AG10803 (cell line): Measurements from ENCODE around the gene TAOK1.

Experiments used
- DNase-seq: peaks from one replicate; pipeline ENCODE4 v3.0.0; 2010; ENCODE audit warnings: low read depth
- H3K4me3 ChIP-seq: 2 replicates; pipeline ENCODE4 v1.5.1; 2011; ENCODE audit warnings: mild to moderate bottlenecking, low read length, control low read depth
- TF ChIP-seq, protein P1 (sequence below): conservative IDR thresholded peaks from 2 replicates; pipeline ENCODE4 v1.5.1; 2011; ENCODE audit warnings: mild to moderate bottlenecking, low read length, control low read depth, inconsistent platforms

Gene TAOK1

DNA sequence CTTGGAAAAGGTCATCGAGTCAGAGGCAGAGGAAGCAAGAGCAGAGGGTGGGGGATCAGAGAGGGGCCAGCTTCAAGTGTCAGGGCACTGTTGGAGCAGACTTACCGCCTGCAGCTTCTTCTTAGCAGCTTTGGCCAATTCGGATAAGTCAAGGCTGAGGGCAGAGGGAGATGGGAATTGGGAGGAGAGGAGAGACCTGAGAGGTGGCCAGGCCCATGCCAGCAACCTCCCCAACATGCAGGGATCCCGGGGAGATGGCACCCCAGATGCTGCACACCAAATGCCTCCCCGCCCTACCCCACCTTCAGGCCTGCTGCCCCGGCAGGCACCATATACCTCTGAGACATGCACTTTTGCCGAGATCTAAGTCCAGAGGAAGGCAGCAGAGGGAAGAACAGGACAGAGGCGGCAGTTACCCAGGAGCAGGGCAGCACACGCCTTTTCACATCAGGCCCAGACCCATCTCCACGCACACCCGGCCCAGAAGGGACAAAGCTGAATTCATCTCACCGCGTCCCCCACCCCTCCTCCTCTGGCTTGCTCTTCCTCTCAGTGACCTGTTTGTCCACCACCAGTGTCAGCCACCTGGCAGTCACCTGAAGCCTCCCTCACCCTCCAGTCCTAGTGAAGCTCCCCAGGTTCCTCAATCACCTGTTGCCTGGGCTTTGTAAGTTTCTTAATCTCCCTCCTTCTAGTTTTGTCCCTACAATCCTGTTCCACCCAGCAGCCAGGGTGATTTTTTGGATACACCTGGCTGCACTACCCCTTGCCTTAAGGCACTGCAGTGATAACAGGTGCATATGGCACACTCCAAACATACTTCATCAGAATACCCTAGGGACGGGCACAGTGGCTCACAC, 188.7 kb downstream of the TAOK1 start:
- TF ChIP-seq, protein P1, sequence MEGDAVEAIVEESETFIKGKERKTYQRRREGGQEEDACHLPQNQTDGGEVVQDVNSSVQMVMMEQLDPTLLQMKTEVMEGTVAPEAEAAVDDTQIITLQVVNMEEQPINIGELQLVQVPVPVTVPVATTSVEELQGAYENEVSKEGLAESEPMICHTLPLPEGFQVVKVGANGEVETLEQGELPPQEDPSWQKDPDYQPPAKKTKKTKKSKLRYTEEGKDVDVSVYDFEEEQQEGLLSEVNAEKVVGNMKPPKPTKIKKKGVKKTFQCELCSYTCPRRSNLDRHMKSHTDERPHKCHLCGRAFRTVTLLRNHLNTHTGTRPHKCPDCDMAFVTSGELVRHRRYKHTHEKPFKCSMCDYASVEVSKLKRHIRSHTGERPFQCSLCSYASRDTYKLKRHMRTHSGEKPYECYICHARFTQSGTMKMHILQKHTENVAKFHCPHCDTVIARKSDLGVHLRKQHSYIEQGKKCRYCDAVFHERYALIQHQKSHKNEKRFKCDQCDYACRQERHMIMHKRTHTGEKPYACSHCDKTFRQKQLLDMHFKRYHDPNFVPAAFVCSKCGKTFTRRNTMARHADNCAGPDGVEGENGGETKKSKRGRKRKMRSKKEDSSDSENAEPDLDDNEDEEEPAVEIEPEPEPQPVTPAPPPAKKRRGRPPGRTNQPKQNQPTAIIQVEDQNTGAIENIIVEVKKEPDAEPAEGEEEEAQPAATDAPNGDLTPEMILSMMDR, result no peak
- no peak for DNase-seq
- H3K4me3 ChIP-seq, result no peak overlapping the region

DNA sequence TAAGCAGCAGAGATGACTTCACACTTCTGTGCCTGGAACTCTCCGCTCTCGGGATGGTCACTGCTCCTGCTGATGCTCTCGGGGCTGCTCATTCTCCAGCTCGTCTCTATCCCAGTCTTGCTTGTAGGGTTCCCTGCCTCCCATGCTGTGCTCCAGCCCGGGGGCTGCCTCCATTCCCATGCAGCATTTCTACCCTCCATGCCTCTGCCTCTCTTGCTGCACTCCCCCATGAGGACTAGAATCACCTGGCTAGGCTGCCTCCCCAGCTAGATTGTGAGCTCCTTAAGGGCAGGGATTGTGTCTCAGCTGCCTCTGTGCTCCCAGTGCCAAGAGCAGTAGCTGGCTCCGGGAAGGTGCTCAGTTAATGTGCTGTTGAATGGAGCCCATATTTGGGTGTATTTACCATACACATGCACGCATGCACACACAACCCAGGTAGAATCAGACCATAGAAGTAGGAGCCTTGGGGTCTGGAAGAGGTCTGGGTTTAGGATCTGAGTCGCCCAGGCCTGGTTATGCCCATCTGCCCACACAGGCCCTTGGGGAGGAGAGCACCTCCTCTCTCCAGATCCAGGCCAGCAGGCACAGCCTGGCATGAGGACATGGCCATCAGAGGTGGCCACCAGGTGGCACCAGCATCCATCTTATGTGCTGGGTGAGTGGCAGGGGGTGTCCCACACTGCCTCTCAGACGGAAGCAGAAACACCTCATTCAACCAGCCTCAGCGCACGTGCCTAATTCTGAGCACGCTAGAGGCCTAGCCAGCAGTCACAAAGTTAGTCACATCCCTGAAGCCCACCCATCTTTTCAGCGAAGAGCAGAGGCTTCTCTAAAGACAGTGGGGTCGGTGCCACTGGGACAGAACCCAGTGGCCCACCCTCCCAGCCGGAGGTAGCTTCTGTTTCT, 190.0 kb downstream of the TAOK1 start:
- TF ChIP-seq, protein P1, result peak; percentile 85
- peak; percentile 75 for DNase-seq
- no peak overlapping the region for H3K4me3 ChIP-seq

- H3K4me3 ChIP-seq, result no peak overlapping the region
- DNase-seq, result no peak
- TF ChIP-seq, protein P1, result no peak
Measured at GRCh38 chr17:29581583-29582253, 191.6 kb downstream of the TAOK1 start.

DNA sequence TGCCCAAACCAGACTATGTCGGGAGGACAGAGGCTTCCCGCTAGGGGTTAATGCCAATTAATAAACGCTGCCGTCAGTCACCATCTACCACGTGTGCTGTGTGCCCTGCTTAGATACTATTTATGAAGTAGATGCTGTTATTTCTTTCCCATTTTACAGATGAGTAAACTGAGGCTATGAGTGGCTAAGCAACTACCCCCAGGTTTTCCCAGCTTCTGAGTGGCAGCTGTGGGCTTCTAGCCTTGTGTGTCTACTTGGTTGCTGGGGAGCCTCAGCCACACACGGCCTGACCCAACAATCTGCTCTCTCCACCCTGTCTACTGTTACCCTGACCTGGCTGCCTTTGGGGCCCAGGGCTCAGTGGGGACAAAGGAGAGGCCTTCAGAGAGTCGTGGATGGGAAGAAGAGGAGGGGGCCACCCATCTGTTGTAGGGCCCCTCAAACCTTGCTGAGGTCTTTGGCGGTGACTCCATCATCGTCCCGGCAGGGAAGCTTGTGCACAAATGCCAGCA, 192.1 kb downstream of the TAOK1 start:
- DNase-seq, result no peak
- no peak overlapping the region for H3K4me3 ChIP-seq
- TF ChIP-seq, protein P1, result no peak

DNA sequence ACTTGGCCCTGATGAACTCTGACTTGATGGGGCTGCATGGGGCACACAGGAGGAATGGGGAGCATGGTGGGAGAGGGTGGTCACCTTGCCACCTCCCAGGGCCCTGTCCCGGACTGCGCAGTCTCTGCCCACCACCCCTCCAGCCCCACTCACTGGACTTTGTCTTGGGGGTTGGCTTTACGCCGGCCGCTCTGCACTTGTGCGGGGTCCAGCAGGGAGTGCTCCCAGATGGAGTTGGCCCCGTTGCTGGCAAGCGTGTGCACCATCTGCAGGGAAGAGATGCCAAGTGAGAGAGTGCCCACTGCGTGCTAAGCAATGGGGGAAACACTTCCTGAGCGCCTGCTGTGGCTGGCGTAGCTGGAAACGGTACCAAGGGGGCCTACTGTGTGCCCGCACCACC, 192.6 kb downstream of the TAOK1 start:
- DNase-seq, result no peak
- no peak overlapping the region for H3K4me3 ChIP-seq

More for the DNA sequence above, 192.6 kb downstream of the TAOK1 start:
- TF ChIP-seq, protein P1, result no peak
